CD4-positive, alpha-beta T cell (primary cell): ENCODE data around the gene SVIP. TPM values are rescaled to one million over a fixed set of nuclear protein-coding genes. Genes with fewer than 3 reads are reported as not detected.

Experiments
- ATAC-seq: fragments of 200-7000 bp; cut with Tn5 transposase; one replicate; pipeline ENCODE4 v1.10.0; 2022; ENCODE audit warnings: mild to moderate bottlenecking; ENCODE audit not compliant: poor library complexity
- CTCF ChIA-PET: fragments of 350-600 bp; sonication (Branson Sonifier 250); formaldehyde crosslinking; loops from one replicate; lab custom pipeline; 2021; ENCODE audit warnings: antibody characterized with exemption, inconsistent platforms; lab: Charles Lee
- POLR2A ChIA-PET: fragments of 350-600 bp; sonication (Branson Sonifier 250); formaldehyde crosslinking; loops from one replicate; lab custom pipeline; 2021; ENCODE audit warnings: antibody characterized with exemption, inconsistent platforms; lab: Charles Lee
- DNase-seq, 14 experiments: peaks; one replicate each; pipeline ENCODE4 v3.0.0-alpha.2; 2013 to 2020; ENCODE audit warnings: mixed read lengths in 2 of 14
- H3K27ac ChIP-seq, 2 donors: one replicate each; pipeline versions ENCODE4 v1.5.1 to v1.7.0; 2013; ENCODE audit warnings: low read length in 2 of 2, low read depth in 1 of 2, mild to moderate bottlenecking in 1 of 2
- H3K27me3 ChIP-seq, 2 experiments: 1 replicate in 1 of 2; 2 replicates in 1 of 2; pipeline versions ENCODE4 v1.6.1 to v1.7.0; 2013; ENCODE audit warnings: low read length in 2 of 2, control low read depth in 1 of 2, mild to moderate bottlenecking in 1 of 2, moderate library complexity in 1 of 2; ENCODE audit not compliant: insufficient read depth in 2 of 2, control insufficient read depth in 1 of 2
- H3K36me3 ChIP-seq: one replicate; pipeline ENCODE4 v1.6.1; 2013; ENCODE audit warnings: low read length, control low read depth; ENCODE audit not compliant: insufficient read depth
- H3K4me1 ChIP-seq: one replicate; pipeline ENCODE4 v1.6.1; 2013; ENCODE audit warnings: low read length, control low read depth; ENCODE audit not compliant: insufficient read depth
- H3K4me3 ChIP-seq: one replicate; pipeline ENCODE4 v1.5.1; 2013; ENCODE audit warnings: mild to moderate bottlenecking, low read length, moderate library complexity
- H3K9me3 ChIP-seq, 2 experiments: 1 replicate in 1 of 2; 2 replicates in 1 of 2; pipeline versions ENCODE4 v1.6.1 to v1.7.0; 2013; ENCODE audit warnings: low read length in 2 of 2, mild to moderate bottlenecking in 2 of 2, control low read depth in 1 of 2, moderate library complexity in 1 of 2; ENCODE audit not compliant: control insufficient read depth in 1 of 2, insufficient read depth in 1 of 2
- H3K27ac Mint-ChIP-seq: one replicate; pipeline ENCODE4 v1.8.0; 2020; ENCODE audit warnings: mixed read lengths
- H3K27me3 Mint-ChIP-seq: one replicate; pipeline ENCODE4 v1.8.0; 2021; ENCODE audit warnings: mixed read lengths
- H3K36me3 Mint-ChIP-seq: one replicate; pipeline ENCODE4 v1.8.0; 2021; ENCODE audit warnings: low read depth, mixed read lengths
- H3K4me1 Mint-ChIP-seq: one replicate; pipeline ENCODE4 v1.8.0; 2021; ENCODE audit warnings: low read depth, mixed read lengths
- H3K4me3 Mint-ChIP-seq: one replicate; pipeline ENCODE4 v1.8.0; 2020; ENCODE audit warnings: mild to moderate bottlenecking, mixed read lengths
- H3K9me3 Mint-ChIP-seq: one replicate; pipeline ENCODE4 v1.8.0; 2020; ENCODE audit warnings: mixed read lengths
- intact Hi-C, 2 experiments: fragments of 100-400 bp; cut with DNase I in 1 of 2; cut with micrococcal nuclease in 1 of 2; formaldehyde crosslinking; loops; one replicate each; pipeline versions ENCODE4 v1.15.1 to v1.9.0; 2023 to 2025; cut with DNase I, micrococcal nuclease
- total RNA-seq, 174 experiments: library from RNA in 2 of 174; stranded (reverse) in 2 of 174; gene quantifications; one replicate each; pipeline ENCODE4 v1.2.3 and lab custom pipeline; 2021 to 2026
- TF ChIP-seq, protein P1 (sequence below): fragments of 200-600 bp; IDR thresholded peaks from one replicate; pipeline ENCODE4 v1.8.0; 2022; ENCODE audit warnings: antibody characterized with exemption, mild to moderate bottlenecking

Gene SVIP
- total RNA-seq, 2 experiments from 2014 or later: 58.1 to 67.3 TPM

- CTCF ChIA-PET: no interaction called here
- no peak overlapping the region for H3K27ac Mint-ChIP-seq
- ATAC-seq: no peak
These were observed 21.6 kb downstream of the SVIP start for GRCh38 chr11:22807855-22808570.

GRCh38 chr11:22807391-22807790 is 22.2 kb downstream of the SVIP start:
- H3K4me3 Mint-ChIP-seq: no peak overlapping the region
- TF ChIP-seq, protein P1, sequence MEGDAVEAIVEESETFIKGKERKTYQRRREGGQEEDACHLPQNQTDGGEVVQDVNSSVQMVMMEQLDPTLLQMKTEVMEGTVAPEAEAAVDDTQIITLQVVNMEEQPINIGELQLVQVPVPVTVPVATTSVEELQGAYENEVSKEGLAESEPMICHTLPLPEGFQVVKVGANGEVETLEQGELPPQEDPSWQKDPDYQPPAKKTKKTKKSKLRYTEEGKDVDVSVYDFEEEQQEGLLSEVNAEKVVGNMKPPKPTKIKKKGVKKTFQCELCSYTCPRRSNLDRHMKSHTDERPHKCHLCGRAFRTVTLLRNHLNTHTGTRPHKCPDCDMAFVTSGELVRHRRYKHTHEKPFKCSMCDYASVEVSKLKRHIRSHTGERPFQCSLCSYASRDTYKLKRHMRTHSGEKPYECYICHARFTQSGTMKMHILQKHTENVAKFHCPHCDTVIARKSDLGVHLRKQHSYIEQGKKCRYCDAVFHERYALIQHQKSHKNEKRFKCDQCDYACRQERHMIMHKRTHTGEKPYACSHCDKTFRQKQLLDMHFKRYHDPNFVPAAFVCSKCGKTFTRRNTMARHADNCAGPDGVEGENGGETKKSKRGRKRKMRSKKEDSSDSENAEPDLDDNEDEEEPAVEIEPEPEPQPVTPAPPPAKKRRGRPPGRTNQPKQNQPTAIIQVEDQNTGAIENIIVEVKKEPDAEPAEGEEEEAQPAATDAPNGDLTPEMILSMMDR: no peak
- H3K4me1 ChIP-seq: no peaks in the 10 kb centered on the region
- no peaks in the 10 kb centered on the region for H3K9me3 ChIP-seq
- H3K27me3 Mint-ChIP-seq: no peaks in the 10 kb centered on the region
- H3K27ac ChIP-seq: no peak overlapping the region
- H3K9me3 Mint-ChIP-seq: peaks cover 9% of the 10 kb centered on the region
- intact Hi-C loops: no loop called here
- no peak overlapping the region for H3K4me3 ChIP-seq
- ChIA-PET POLR2A (no interaction called here), CTCF (no interaction called here)
- DNase-seq (no peak), ATAC-seq (no peak)
- H3K36me3 ChIP-seq: no peaks in the 10 kb centered on the region
- no peaks in the 10 kb centered on the region for H3K36me3 Mint-ChIP-seq
- H3K4me1 Mint-ChIP-seq: no peaks in the 10 kb centered on the region
- no peak overlapping the region for H3K27ac Mint-ChIP-seq
- no peaks in the 10 kb centered on the region for H3K27me3 ChIP-seq

More at GRCh38 chr11:22807855-22808570, 21.6 kb downstream of the SVIP start:
- Mint-ChIP-seq H3K4me3 (no peak overlapping the region), H3K9me3 (peaks cover 9% of the 10 kb centered on the region), H3K27me3 (no peaks in the 10 kb centered on the region), H3K36me3 (no peaks in the 10 kb centered on the region), H3K4me1 (no peaks in the 10 kb centered on the region)
- Histone ChIP-seq H3K27ac (no peak overlapping the region), H3K9me3 (no peaks in the 10 kb centered on the region), H3K4me3 (no peak overlapping the region), H3K36me3 (no peaks in the 10 kb centered on the region), H3K4me1 (no peaks in the 10 kb centered on the region), H3K27me3 (no peaks in the 10 kb centered on the region)
- POLR2A ChIA-PET: no interaction called here
- intact Hi-C loops: no loop called here
- TF ChIP-seq, protein P1: no peak
- DNase-seq: no peak

GRCh38 chr11:22802861-22803260 is 26.7 kb downstream of the SVIP start:
- Mint-ChIP-seq H3K27me3 (peaks cover 15% of the 10 kb centered on the region), H3K4me1 (no peaks in the 10 kb centered on the region), H3K9me3 (no peaks in the 10 kb centered on the region), H3K27ac (no peak overlapping the region), H3K4me3 (no peak overlapping the region), H3K36me3 (no peaks in the 10 kb centered on the region)
- no peak overlapping the region for H3K4me3 ChIP-seq
- no peaks in the 10 kb centered on the region for H3K4me1 ChIP-seq
- TF ChIP-seq, protein P1: no peak
- ChIA-PET POLR2A (no interaction called here), CTCF (no interaction called here)
- ATAC-seq (no peak), DNase-seq (no peak)
- H3K27ac ChIP-seq: no peak overlapping the region
- H3K36me3 ChIP-seq: no peaks in the 10 kb centered on the region
- H3K9me3 ChIP-seq: no peaks in the 10 kb centered on the region
- no peaks in the 10 kb centered on the region for H3K27me3 ChIP-seq
- intact Hi-C loops: no loop called here
